HG02970 (cell line): ENCODE results near the gene RNF113B.

Experiments
- ATAC-seq: cut with Tn5 transposase; IDR thresholded peaks from one replicate; pipeline ENCODE4 v1.9.1; 2021; ENCODE audit warnings: mild to moderate bottlenecking, moderate library complexity, moderate number of reproducible peaks; ENCODE audit not compliant: unreplicated experiment, low FRiP score

RNF113B gene

DNA sequence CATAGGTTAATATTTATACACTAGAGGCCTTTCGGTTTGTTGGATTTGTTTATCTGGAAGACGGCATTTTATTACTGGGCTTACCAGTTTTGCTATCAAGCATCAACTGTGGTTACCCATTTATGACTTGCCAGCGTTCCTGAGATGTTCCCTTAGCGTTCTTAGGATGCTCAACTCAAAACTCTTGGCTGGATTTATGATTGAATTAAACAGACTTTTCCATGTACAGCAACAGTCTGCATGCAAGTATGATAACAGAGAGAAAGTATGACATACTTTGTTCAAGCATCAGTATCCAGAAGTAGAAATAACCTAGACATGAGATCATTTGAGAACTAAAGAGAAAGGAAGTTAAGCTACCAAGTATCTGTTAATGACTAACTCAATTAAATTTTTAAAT is 29.9 kb upstream of the RNF113B start:
- no peak for ATAC-seq

DNA sequence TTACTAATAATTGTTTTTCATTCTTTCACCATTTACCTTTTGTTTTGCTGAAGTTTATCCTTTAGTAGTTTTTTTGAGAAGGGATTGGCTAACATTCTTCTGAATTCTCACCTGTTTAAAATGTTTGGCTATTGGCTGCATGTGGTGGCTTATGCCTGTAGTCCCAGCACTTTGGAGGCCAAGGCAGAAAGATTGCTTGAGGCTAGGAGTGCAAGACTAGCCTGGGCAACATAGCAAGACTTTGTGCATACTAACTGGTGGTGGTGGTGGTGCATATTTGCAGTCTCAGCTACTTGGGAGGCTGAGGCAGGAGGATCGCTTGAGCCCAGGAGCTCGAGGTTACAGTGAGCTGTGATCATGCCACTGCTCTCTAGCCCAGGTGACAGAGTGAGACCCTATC is 27.5 kb upstream of the RNF113B start:
- ATAC-seq: no peak

DNA sequence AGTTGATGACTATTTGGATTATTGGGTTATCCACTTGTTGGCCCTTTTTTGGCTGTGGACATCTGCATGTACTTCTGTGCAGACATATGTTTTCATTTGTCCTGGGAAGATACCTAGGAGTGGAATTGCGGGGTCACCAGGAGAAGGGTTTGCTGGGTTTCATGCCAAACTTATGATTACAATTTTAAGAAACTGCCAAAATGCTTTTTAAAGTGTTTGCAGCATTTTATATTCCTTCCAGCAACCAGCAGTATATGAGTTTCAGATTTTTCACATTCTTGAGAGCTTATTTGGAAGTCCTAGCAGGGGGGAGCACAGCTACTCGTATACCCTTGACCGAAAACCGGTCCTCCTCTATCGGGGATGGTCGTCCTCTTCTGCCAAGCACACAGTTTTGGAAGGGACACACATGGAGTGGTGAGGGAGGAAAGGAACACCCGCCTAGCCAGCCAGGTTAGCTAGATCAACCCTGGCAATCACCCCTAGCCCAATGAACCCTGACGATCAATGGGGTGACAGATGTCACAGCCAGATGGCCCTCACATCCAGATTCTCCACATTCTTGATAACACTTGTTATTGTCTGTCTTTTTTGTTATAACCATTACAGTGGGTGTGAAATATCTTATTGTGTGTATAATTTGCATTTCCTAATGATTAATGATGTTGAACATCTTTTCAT is 26.7 kb upstream of the RNF113B start:
- no peak for ATAC-seq

DNA sequence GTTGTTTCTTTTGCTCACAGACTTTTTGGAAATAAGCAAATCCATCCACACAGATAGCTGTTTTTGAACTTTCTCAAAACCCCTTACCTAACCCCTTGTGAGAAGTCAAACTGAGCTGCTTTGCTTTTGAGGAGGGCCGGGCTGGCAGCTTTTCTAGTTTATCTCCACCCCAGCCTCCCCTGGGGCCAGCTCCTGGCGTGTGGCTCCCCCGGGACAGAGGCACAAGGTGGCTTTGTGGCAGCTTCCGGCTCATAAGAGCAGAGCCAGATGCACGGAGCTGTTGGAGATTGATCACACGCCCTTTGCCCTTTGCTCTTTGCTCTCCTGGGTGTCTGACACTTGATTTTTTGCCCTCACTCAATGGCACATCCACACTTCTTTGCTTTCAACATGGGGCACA is 24.9 kb upstream of the RNF113B start:
- no peak for ATAC-seq

GRCh38 chr13:98201189-98201588 is 24.1 kb upstream of the RNF113B start:
- ATAC-seq: no peak

DNA sequence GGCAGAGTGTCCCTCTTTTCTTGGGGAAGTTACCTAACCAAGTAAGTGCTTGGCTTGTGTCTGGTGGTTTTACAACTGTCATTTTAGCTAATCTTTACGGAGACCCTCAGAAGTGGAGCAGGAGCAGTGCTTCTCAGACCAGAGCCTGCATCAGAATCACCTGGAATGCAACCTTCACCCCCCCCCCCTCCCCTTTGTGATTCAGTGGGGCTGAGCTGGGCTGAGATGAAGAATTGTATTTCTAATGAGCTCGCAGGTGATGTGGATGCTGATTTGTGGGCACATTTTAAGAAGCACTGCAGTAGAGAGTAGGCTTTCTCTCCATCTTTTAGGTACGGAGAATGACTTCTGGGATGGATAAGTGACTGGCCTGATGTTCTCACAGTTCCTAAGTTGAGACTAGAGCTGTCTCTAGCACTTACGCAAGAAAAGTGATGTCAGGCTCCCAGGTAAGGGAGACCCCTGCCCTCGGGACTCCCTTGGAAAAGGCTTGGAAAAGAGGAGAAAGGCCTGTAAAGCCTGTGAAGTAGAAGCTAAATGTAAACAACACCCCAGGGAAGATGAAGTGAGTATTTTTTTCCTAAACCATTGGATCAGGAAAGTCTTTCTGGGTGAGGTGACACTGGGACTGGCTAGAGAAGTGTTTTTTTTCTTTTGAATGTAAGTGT is 23.3 kb upstream of the RNF113B start:
- ATAC-seq: no peak

GRCh38 chr13:98199480-98199879 is 22.4 kb upstream of the RNF113B start:
- no peak for ATAC-seq

DNA sequence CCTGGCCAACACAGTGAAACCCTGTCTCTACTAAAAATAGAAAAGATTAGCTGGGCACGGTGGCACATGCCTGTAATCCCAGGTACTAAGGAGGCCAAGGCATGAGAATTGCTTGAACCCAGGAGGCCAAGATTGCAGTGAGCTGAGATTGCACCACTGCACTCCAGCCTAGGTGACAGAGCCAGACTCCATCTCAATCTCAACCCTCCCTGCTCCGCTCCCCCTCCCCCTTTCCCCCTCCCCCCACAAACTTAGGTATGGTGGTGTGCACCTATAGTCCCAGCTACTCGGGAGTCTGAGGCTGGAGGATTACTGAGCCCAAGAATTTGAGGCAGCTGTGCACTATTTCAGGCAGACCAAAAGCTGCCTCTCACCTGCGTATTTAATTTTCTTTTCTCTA is 21.6 kb upstream of the RNF113B start:
- no peak for ATAC-seq

- no peak for ATAC-seq
Measured at GRCh38 chr13:98195054-98195791, 18.2 kb upstream of the RNF113B start.

- no peak for ATAC-seq
Measured at GRCh38 chr13:98192008-98192407, 14.9 kb upstream of the RNF113B start.

DNA sequence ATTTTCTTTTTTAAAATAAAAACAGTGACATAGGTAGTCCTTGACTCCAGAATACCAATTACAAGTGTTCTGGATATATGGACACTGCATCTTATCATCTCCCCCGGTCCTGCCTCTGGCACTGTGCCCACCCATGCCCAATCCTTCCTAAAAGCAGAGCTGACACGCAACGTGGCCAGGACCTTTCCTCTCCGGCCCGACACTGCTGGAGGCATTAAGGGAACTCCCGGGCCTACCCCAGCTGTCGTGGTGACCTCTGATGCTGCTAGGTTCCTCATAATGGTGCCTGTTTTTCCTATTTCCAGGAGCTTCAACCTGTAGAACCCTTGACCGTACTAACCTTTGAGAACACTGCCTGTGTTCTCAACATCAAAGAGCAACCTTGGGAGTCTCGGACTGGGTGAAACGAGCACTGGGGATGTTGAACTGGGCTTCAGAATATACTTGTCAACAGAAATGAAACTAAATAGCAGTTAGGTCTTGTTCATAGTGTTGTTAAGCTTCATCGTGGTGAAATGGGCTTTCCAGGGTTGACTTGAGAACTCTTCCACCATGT is 13.9 kb upstream of the RNF113B start:
- no peak for ATAC-seq

GRCh38 chr13:98189841-98190505 is 12.9 kb upstream of the RNF113B start:
- ATAC-seq: no peak

DNA sequence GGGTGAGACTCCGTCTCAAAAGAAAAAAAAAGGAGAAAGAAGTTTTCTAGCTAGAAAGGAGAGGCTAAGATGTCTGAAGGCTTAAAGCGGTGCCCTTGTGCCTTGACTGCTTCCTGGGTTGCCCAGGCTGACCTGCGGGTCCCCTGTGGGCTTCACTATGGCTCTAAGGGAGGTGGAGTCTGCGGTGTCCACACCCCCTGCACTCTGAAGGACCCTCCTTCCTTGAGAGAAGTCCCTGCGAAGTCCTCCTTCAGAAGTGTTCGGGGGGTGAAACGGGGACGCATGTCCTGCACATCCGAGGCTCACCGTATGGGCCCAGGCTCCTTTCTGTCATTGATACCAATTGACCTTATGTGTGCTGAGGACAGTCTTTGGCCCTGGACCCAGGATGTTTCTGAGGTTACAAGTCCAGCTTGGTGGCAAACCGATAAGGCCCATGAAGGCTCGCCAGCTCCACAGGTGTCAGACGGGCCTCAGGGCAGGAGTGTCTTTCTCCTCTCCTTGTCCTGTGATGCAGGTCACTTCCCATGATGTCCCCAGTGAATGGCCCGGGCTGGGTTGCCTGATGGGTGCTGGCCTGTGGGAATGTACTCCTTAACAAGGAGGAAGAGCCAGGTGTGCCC is 11.6 kb upstream of the RNF113B start:
- ATAC-seq: no peak

- ATAC-seq: no peak
Measured at GRCh38 chr13:98187965-98188261, 10.8 kb upstream of the RNF113B start.

DNA sequence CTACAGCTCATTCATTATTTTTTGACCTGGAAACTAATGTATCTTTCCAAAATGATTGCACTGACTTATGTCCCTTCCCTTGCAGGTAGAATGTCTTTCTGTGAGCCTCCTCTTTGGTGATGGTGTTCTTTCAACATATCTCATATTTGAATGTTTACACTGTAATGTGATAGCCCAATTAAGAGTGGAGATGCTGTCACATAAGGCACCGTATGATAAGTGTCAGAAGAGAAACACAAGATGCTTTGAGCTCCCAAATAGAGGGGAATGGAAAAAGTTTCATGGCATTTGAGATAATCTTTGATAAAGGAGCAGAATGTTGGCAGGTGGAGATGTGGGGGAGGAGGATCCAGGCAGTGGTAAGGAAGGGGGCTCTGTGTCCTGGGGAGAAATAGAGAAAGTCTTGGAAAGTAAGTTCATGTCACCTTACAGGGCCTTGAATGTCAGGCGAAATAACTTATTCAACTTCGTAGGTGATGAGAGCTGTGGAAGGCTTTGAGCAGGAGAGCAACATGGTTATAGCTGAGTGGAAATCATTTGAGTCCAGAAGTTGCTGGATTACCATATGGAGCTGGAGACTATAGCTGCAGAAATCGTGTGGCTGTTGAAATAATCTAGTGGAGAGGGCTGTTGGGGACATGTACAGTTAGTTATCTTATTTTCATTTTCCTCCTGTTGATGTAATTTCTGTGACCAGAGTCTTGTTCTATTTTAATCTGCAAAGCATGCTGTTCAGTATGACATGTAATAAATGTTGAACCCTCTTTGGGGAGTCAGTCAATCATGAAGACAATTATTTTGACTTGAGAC is 10.3 kb upstream of the RNF113B start:
- ATAC-seq: no peak

GRCh38 chr13:98184792-98185191 is 7.7 kb upstream of the RNF113B start:
- ATAC-seq: no peak

DNA sequence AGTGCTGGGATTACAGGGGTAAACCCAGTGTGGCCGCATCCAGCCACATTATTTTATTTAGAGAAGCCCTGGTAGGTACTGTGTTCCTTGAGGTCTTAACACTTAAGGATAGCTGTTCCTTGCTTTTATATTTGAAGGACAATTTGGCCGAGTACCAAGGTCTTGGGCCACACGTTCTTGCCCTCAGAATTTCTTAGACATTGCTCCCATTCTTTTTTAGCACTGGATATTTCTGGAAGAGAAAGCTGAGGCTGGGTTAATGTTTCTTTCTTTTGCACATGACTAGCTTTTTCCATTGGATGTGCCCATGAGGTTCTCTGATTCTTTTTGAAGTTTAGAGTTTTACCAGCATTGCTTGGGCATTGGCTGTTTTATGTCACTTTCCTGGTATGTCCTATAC is 5.5 kb upstream of the RNF113B start:
- no peak for ATAC-seq

DNA sequence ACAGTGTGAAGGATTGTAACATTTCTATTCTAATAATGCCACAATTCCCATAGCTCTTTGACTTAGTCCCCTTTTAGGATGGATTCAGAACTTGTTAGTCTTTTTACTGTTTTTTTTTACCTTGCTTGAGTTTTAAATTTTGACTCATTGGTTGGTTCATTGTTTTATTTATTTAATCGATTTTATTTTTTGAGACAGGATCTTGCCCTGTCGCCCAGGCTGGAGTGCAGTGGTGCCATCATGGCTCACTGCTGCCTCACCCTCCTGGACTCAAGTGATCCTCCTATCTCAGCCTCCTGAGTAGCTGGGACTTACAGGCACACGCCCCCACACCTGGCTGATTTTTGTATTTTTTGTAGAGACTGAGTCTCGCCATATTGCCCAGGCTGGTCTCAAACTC is 5.1 kb upstream of the RNF113B start:
- no peak for ATAC-seq

- no peak for ATAC-seq
Measured at GRCh38 chr13:98181111-98181815, 4.2 kb upstream of the RNF113B start.
